GM12873 (cell line): Measurements from ENCODE around the gene BCAS4.

Source experiments
- TF ChIP-seq, protein P1 (sequence below): IDR thresholded peaks from 2 replicates; pipeline ENCODE4 v1.5.1; 2012; ENCODE audit warnings: low read depth, mild to moderate bottlenecking, moderate library complexity, low read length, control low read depth; ENCODE audit not compliant: insufficient read depth; ENCODE audit errors: missing control alignments

BCAS4 gene

DNA sequence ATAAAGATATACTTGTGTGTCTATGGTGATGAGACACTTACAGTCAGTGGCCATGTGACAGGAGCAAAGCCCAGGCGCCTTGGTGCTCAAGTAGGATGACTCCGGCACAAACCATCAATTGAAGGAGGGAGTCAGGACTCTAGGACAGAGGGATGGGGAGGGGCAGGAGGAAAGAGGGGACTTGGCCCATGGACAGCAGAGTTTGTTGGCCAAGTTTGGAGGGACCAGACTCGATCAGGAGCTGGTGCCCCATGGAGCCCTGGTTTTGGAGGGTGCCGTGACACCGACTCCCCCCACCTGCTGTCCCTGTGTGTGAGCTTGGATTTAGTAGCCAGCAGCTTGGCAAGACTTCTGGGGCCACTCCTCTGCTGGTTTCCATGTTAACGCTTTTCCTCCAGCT is 70.3 kb downstream of the BCAS4 start:
- TF ChIP-seq, protein P1, sequence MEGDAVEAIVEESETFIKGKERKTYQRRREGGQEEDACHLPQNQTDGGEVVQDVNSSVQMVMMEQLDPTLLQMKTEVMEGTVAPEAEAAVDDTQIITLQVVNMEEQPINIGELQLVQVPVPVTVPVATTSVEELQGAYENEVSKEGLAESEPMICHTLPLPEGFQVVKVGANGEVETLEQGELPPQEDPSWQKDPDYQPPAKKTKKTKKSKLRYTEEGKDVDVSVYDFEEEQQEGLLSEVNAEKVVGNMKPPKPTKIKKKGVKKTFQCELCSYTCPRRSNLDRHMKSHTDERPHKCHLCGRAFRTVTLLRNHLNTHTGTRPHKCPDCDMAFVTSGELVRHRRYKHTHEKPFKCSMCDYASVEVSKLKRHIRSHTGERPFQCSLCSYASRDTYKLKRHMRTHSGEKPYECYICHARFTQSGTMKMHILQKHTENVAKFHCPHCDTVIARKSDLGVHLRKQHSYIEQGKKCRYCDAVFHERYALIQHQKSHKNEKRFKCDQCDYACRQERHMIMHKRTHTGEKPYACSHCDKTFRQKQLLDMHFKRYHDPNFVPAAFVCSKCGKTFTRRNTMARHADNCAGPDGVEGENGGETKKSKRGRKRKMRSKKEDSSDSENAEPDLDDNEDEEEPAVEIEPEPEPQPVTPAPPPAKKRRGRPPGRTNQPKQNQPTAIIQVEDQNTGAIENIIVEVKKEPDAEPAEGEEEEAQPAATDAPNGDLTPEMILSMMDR, result no peak

DNA sequence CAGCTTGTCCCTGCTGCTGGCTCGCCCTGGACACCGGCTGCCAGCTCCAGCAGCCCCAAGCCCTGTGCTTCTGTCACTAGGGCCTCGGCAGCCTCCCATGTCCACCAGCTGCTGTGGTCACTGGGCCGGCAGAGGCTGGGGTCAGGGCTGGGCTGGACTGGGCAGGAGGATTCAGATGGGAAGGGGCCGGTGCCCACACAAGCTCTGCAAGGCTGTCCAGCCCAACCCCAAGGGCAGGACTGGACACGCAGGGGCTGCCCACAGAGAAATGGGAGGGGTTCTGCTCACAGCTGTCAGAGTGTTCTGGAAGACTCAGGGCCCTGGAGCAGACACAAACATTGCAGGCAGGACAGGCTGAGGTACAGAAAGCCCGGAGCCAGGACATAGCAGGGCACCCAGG is 70.7 kb downstream of the BCAS4 start:
- TF ChIP-seq, protein P1, result no peak

DNA sequence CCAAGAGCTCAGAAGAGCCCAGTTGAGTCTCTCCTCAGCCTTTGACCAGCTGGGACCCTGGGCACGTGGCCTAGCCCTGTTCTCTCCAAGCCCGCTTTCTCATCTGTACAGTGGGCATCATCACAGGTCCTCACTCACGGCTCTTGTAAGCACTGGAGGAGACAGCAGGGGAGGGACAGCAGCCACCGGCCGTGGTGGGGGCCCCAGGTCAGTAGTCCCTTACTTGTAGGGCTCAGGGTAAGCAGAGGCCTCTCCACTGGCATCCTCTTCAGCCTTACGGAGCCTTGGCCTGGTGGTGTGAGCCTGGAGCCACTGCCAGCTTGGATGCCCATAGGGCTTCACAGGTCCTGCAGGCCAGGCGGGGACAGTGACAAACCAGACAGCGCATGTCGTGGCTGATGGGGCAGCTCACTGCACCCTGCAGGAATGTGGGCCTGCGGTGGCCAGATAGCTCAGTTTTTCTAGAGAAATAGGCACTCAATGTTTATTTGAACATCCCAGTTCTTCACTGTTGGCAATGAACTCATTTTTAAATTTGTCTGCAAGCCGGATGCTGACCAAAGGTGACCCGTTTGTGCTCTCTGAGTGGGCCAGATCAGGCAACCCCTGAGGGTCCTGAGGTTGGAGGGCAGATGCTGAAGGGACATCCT is 71.3 kb downstream of the BCAS4 start:
- TF ChIP-seq, protein P1, result no peak

DNA sequence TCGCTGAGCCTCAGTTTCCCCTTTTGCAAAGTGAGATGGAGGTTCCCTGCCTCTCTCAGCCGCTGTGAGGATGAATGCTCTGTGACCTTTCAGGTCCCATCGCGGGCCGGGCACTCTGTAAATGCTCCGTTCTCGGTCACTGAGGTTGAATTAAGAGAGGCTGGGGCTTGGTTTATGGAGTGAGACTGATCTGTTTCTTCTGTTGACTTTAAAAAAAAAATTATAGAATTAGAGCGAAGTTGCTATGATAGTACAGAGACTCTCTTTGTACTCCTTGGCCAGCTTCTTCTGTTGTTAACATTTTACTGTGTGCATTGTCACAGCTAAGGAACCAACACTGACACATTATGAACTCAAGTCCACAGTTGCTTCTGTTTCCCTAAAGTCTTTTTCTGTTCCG is 72.0 kb downstream of the BCAS4 start:
- TF ChIP-seq, protein P1, result no peak

DNA sequence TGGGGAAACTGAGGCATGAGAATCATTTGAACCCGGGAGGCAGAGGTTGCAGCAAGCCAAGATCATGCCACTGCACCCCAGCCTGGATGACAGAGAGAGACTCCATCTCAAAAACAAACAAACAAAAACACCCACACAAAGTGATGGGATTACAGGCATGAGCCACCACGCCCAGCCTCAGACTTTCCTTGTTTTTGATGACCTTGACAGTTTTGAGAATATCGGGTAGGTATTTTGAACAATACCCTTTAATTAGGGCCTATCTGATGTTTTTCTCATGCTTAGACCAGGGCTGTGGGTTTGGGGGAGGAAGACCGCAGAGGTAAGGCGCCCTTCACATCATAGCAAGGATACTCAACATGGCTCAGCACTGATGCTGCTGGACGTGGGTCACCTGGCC is 72.9 kb downstream of the BCAS4 start:
- TF ChIP-seq, protein P1, result no peak

DNA sequence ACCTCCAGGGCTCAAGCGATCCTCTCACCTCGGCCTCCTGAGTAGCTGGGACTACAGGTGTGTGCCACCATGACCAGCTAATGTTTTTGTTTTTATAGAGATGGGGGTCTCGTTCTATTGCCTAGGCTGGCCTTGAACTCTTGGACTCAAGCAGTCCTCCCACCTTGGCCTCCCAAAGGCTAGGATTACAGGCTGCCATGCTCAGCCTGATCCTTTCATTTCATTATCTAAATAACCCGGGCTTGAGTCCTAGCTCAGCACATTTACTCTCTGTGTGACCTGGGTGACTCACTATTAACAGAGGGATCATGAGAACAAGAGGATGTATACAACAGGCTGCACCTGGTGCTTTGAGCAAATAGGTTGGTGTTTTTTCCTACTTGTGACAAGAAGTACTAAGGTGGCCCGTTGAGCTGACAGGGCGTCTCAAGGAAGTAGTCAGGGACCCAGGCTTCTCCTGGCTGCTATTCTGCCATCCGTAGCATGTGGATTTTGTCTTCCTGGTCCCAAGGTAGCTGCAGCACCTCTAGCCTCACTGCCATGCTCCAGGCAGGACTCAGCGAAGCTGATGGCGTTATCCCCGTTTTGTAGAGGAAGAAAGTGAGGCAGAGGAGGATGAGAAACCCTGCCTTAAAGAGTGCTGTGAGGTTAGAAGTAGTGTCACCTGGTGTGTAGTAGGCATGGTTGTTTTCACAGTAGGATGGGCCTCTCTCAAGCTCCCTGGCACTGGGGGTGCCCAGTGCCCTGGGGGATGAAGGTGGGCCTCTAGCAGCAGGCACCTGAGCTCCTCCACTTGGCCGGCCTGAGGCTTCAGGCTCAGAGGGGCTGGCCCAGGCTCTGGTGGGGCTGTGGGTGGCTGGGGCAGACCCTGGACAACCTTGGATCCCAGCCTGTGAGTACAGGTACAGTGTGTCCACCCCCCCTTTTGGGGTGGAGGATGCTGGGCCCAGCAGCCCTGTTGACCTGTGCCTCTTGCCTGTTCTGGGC is 73.9 kb downstream of the BCAS4 start:
- TF ChIP-seq, protein P1, result no peak

DNA sequence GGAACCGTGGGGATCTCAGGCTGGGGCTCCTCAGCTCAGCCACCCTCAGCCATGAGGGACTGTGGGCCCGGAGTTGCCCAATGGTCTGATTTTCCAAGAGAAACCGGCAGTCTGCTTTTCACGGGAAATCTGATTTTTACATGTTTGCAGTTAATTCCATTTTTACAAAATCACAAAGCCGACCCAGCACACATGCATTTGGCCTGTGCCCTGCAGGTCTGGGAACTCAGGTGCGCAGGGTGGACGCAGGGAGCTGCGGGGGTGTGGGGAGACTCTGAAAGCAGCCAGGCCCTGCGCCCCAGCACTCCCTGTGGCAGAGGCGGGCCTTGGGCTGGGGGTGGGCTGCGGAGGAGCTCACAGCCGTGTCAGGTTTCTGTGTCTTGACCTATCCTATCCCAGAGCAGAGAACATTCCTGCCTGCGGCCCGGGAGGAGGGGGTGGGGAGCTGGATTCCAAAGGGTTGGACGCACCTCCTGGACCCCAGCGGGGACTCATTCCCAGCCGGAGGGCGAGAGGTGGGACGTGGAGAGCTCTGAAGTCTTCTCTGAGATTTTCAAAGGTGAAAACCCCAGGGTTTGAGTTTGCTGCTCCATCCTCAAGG is 75.8 kb downstream of the BCAS4 start:
- TF ChIP-seq, protein P1, result no peak
